Ammon's horn (tissue), 1 donor: ENCODE measurements around the gene XYLT1.
"Not testable (repeated sequence)": the region's sequence is repeated elsewhere in the genome, so short reads cannot be mapped to it uniquely, and the experiment has no call there.

Experiments used
- DNase-seq: peaks from one replicate; pipeline ENCODE4 v3.0.0-alpha.2; 2016; ENCODE audit warnings: low spot score

The XYLT1 gene

GRCh38 chr16:17335406-17335805 is 135.4 kb downstream of the XYLT1 start:
- DNase-seq: not testable (repeated sequence)

GRCh38 chr16:17334096-17334495 is 136.7 kb downstream of the XYLT1 start:
- DNase-seq: no peak

- DNase-seq: no peak
Observed at GRCh38 chr16:17333229-17333628, 137.5 kb downstream of the XYLT1 start.

GRCh38 chr16:17331991-17332390 is 138.8 kb downstream of the XYLT1 start:
- no peak for DNase-seq

- DNase-seq: no peak
Observed at GRCh38 chr16:17331071-17331607, 139.6 kb downstream of the XYLT1 start.

GRCh38 chr16:17330044-17330443 is 140.7 kb downstream of the XYLT1 start:
- DNase-seq: no peak

- DNase-seq: no peak
Observed at GRCh38 chr16:17329391-17329790, 141.4 kb downstream of the XYLT1 start.

- peak; percentile 53 for DNase-seq
Observed at GRCh38 chr16:17328932-17329331, 141.8 kb downstream of the XYLT1 start.

- DNase-seq: no peak
Observed at GRCh38 chr16:17327664-17328335, 143.0 kb downstream of the XYLT1 start.

- no peak for DNase-seq
Observed at GRCh38 chr16:17325476-17326143, 145.2 kb downstream of the XYLT1 start.

- DNase-seq: peak; percentile 26
Observed at GRCh38 chr16:17324451-17324850, 146.3 kb downstream of the XYLT1 start.

- no peak for DNase-seq
Observed at GRCh38 chr16:17323171-17323570, 147.6 kb downstream of the XYLT1 start.

- DNase-seq: no peak
Observed at GRCh38 chr16:17321824-17322223, 148.9 kb downstream of the XYLT1 start.

- no peak for DNase-seq
Observed at GRCh38 chr16:17320009-17320408, 150.8 kb downstream of the XYLT1 start.

GRCh38 chr16:17318238-17318637 is 152.5 kb downstream of the XYLT1 start:
- no peak for DNase-seq

GRCh38 chr16:17316005-17316404 is 154.8 kb downstream of the XYLT1 start:
- DNase-seq: no peak

GRCh38 chr16:17313793-17314547 is 156.8 kb downstream of the XYLT1 start:
- no peak for DNase-seq

GRCh38 chr16:17313085-17313611 is 157.6 kb downstream of the XYLT1 start:
- DNase-seq: peak; percentile 60

GRCh38 chr16:17312094-17312710 is 158.6 kb downstream of the XYLT1 start:
- no peak for DNase-seq

- DNase-seq: no peak
Observed at GRCh38 chr16:17311333-17312093, 159.2 kb downstream of the XYLT1 start.

GRCh38 chr16:17309510-17309909 is 161.2 kb downstream of the XYLT1 start:
- DNase-seq: no peak
